ENCODE measurements around the gene IL34. TPM values are rescaled to one million over a fixed set of nuclear protein-coding genes. Genes with fewer than 3 reads are reported as not detected.
A peak's percentile ranks its signal among the peaks of the same experiment; 100 is the strongest.

IL34 gene
- total RNA-seq, 2 donors from 2014 or later: 0.39 to 2.2 TPM

GRCh38 chr16:70677499-70678120 is 31.3 kb downstream of the IL34 start:
- no peak for TF ChIP-seq CTCF (IDR thresholded peaks at IDR 0.05)
- H3K9me3 ChIP-seq: no peaks in the 10 kb centered on the region
- H3K27ac ChIP-seq: no peak overlapping the region
- no peaks in the 10 kb centered on the region for H3K27me3 ChIP-seq
- H3K4me3 ChIP-seq: no peak overlapping the region
- peaks cover 0 to 26% of the 10 kb centered on the region in 2 donors for H3K4me1 ChIP-seq
- H3K36me3 ChIP-seq: peaks cover 62% of the 10 kb centered on the region
- DNase-seq (ENCODE audit: low spot score): no peak

GRCh38 chr16:70678121-70678897 is 31.9 kb downstream of the IL34 start:
- H3K27ac ChIP-seq: no peak overlapping the region
- no peak for DNase-seq (ENCODE audit: low spot score)
- peaks cover 0 to 33% of the 10 kb centered on the region in 2 donors for H3K4me1 ChIP-seq
- no peaks in the 10 kb centered on the region for H3K9me3 ChIP-seq
- TF ChIP-seq CTCF (IDR thresholded peaks at IDR 0.05): no peak
- no peaks in the 10 kb centered on the region for H3K27me3 ChIP-seq
- H3K4me3 ChIP-seq: no peak overlapping the region
- peaks cover 62% of the 10 kb centered on the region for H3K36me3 ChIP-seq

- Histone ChIP-seq H3K4me1 (peaks cover 0 to 41% of the 10 kb centered on the region in 2 donors), H3K27ac (no peak overlapping the region), H3K27me3 (no peaks in the 10 kb centered on the region), H3K4me3 (no peak overlapping the region), H3K36me3 (peaks cover 57% of the 10 kb centered on the region), H3K9me3 (no peaks in the 10 kb centered on the region)
- DNase-seq (ENCODE audit: low spot score): no peak
- TF ChIP-seq CTCF (IDR thresholded peaks at IDR 0.05): no peak
Measured at GRCh38 chr16:70678898-70679670, 32.7 kb downstream of the IL34 start.

GRCh38 chr16:70679671-70680494 is 33.5 kb downstream of the IL34 start:
- TF ChIP-seq CTCF (IDR thresholded peaks at IDR 0.05): peak; percentile 75
- H3K27me3 ChIP-seq: no peaks in the 10 kb centered on the region

More at GRCh38 chr16:70679671-70680494, 33.5 kb downstream of the IL34 start:
- no peak for DNase-seq (ENCODE audit: low spot score)
- no peaks in the 10 kb centered on the region for H3K9me3 ChIP-seq
- H3K36me3 ChIP-seq: peaks cover 49% of the 10 kb centered on the region
- no peak overlapping the region for H3K4me3 ChIP-seq
- peak overlapping the region in 1 of 2 donors; percentile 82 for H3K27ac ChIP-seq
- H3K4me1 ChIP-seq: peaks cover 0 to 49% of the 10 kb centered on the region in 2 donors
